ENCODE data around the gene A1CF. TPM values are rescaled to one million over a fixed set of nuclear protein-coding genes. Genes with fewer than 3 reads are reported as not detected.

A1CF gene
- polyA plus RNA-seq, 1 donor (not counting 4 experiments of a cell fraction or from before 2014, with no cell fraction given): not detected

DNA sequence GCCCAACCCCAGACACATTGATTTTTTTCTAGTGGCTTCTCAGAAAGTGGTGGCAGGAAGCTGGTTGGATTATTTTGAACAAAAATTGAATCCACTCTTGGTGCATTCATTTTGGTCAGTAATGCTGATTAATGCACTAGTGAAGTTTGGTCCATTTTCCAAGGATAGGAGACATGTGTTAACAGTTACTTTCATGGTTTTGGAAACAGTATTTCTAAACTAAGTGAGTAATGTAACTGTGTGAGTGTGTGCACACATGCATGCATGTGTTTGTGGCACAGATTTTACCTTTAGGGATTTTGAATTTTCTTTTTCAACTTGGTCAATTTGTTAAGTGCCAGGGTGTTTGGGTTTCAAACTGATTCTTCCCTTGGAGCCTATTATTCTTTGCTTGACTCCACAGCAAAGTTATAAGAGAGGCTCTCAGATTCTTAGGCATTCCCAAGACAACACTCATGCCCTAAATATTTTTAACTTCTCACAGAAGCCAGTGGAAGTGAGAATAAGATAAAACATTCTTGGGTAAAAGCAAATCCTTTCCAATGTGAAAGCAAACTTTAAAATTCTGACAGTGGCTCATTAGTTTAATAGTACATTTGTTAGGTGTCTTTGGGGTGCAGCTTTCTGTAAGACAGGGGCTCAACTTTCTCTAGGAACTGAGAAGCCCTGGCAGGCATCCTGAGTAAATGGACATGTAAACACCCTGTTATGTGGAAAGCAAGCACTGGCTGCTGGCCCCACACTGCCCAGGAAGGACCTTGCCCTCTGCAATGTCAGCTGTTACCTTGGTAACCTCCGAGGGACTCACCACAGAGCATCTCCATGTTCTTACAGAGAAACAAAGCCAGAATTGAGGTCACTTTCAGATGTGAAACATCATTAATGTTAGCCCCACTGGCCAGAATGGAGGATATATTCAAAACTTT lies 77.3 kb downstream of the A1CF start:
- H2AFZ ChIP-seq (ENCODE audit: control insufficient read depth, low read length): no peak overlapping the region
- no peaks in the 10 kb centered on the region for H3K79me2 ChIP-seq (ENCODE audit: control insufficient read depth, insufficient read depth, low read length)
- no peak overlapping the region for H3K4me3 ChIP-seq (ENCODE audit: control insufficient read depth in 2 of 3, extremely low read depth in 1 of 3, insufficient read depth in 2 of 3, low read depth in 1 of 3, low read length in 3 of 3)
- dilution Hi-C loops (cut with MboI; ENCODE audit: extremely low pct_ligation_motif_present, low sequenced_read_pairs): no loop called here
- no peak for FAIRE-seq
- H3K27ac ChIP-seq (ENCODE audit: control insufficient read depth, insufficient read depth, low read length): no peak overlapping the region
- H4K20me1 ChIP-seq (ENCODE audit: control insufficient read depth, extremely low read depth, insufficient read depth, low read length): no peaks in the 10 kb centered on the region
- no peaks in the 10 kb centered on the region for H3K9me1 ChIP-seq (ENCODE audit: control insufficient read depth, extremely low read depth, insufficient read depth, low read length)
- H3K27me3 ChIP-seq (ENCODE audit: control insufficient read depth, extremely low read depth, insufficient read depth, low read length): peaks cover 4% of the 10 kb centered on the region
- TF ChIP-seq, protein P1, sequence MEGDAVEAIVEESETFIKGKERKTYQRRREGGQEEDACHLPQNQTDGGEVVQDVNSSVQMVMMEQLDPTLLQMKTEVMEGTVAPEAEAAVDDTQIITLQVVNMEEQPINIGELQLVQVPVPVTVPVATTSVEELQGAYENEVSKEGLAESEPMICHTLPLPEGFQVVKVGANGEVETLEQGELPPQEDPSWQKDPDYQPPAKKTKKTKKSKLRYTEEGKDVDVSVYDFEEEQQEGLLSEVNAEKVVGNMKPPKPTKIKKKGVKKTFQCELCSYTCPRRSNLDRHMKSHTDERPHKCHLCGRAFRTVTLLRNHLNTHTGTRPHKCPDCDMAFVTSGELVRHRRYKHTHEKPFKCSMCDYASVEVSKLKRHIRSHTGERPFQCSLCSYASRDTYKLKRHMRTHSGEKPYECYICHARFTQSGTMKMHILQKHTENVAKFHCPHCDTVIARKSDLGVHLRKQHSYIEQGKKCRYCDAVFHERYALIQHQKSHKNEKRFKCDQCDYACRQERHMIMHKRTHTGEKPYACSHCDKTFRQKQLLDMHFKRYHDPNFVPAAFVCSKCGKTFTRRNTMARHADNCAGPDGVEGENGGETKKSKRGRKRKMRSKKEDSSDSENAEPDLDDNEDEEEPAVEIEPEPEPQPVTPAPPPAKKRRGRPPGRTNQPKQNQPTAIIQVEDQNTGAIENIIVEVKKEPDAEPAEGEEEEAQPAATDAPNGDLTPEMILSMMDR (optimal IDR thresholded peaks at IDR 0.05 in 1 of 3, IDR thresholded peaks at IDR 0.05 in 1 of 3, conservative IDR thresholded peaks at IDR 0.05 in 1 of 3; ENCODE audit: extremely low read depth in 1 of 3, insufficient read depth in 2 of 3, low read length in 3 of 3): no peak
- no peak for TF ChIP-seq EZH2 (IDR thresholded peaks at IDR 0.05; ENCODE audit: low read length)
- no peak overlapping the region for H3K9ac ChIP-seq (ENCODE audit: control insufficient read depth, extremely low read depth, insufficient read depth, low read length)
- H3K9me3 ChIP-seq (ENCODE audit: control insufficient read depth, low read depth, low read length): no peaks in the 10 kb centered on the region
- DNase-seq (ENCODE audit: low read depth, low spot score): no peak
- H3K4me1 ChIP-seq (ENCODE audit: control insufficient read depth, extremely low read depth, insufficient read depth, low read length): no peaks in the 10 kb centered on the region
- H3K4me2 ChIP-seq (ENCODE audit: control insufficient read depth, extremely low read depth, insufficient read depth, low read depth, low read length): no peak overlapping the region
- H3K36me3 ChIP-seq (ENCODE audit: control insufficient read depth in 2 of 2, extremely low read depth in 1 of 2, insufficient read depth in 2 of 2, low read length in 2 of 2): no peaks in the 10 kb centered on the region

DNA sequence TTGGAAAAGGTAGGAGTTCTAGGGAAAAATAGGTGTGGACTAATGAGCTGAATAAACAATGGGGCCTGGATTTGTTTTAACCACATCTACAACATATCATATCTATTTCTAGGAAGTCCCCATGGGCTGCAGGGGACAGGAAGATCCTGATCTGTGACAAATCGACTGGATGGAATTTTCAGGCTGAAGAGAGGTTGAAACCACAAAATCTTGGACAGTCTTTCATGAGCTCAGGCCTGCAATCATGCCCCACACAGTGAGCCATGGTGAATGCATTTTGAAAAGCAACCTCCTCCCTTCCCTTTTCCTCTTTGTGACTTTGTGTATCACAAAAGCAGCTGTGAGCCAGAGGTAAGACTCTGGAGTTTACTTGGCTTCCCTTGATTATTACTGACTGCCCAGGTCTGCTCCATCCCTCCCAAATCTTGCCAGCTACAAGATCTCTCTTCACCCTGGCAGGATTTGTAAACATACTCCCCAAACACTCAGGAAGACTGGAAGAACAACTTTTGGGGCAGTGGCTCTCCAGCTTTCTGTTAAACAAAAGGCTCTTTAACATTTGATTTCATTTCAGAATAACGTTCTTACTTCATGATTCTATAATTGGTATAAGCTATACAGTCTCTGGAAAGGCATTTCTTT lies 79.3 kb downstream of the A1CF start:
- no peak for FAIRE-seq
- Histone ChIP-seq H3K36me3 (ENCODE audit: control insufficient read depth in 2 of 2, extremely low read depth in 1 of 2, insufficient read depth in 2 of 2, low read length in 2 of 2) (no peaks in the 10 kb centered on the region), H3K4me1 (ENCODE audit: control insufficient read depth, extremely low read depth, insufficient read depth, low read length) (no peaks in the 10 kb centered on the region), H3K9ac (ENCODE audit: control insufficient read depth, extremely low read depth, insufficient read depth, low read length) (no peak overlapping the region), H4K20me1 (ENCODE audit: control insufficient read depth, extremely low read depth, insufficient read depth, low read length) (no peaks in the 10 kb centered on the region), H3K9me3 (ENCODE audit: control insufficient read depth, low read depth, low read length) (no peaks in the 10 kb centered on the region), H2AFZ (ENCODE audit: control insufficient read depth, low read length) (no peak overlapping the region), H3K27ac (ENCODE audit: control insufficient read depth, insufficient read depth, low read length) (no peak overlapping the region), H3K27me3 (ENCODE audit: control insufficient read depth, extremely low read depth, insufficient read depth, low read length) (peaks cover 4% of the 10 kb centered on the region), H3K79me2 (ENCODE audit: control insufficient read depth, insufficient read depth, low read length) (no peaks in the 10 kb centered on the region), H3K4me2 (ENCODE audit: control insufficient read depth, extremely low read depth, insufficient read depth, low read depth, low read length) (no peak overlapping the region), H3K4me3 (ENCODE audit: control insufficient read depth in 2 of 3, extremely low read depth in 1 of 3, insufficient read depth in 2 of 3, low read depth in 1 of 3, low read length in 3 of 3) (no peak overlapping the region), H3K9me1 (ENCODE audit: control insufficient read depth, extremely low read depth, insufficient read depth, low read length) (no peaks in the 10 kb centered on the region)
- TF ChIP-seq, protein P1 (optimal IDR thresholded peaks at IDR 0.05 in 1 of 3, IDR thresholded peaks at IDR 0.05 in 1 of 3, conservative IDR thresholded peaks at IDR 0.05 in 1 of 3; ENCODE audit: extremely low read depth in 1 of 3, insufficient read depth in 2 of 3, low read length in 3 of 3): no peak
- TF ChIP-seq EZH2 (IDR thresholded peaks at IDR 0.05; ENCODE audit: low read length): no peak
- dilution Hi-C loops (cut with MboI; ENCODE audit: extremely low pct_ligation_motif_present, low sequenced_read_pairs): no loop called here
- DNase-seq (ENCODE audit: low read depth, low spot score): no peak
